Type B pancreatic cell (in vitro differentiated cells): ENCODE results near the gene OSBPL2. TPM values are rescaled to one million over a fixed set of nuclear protein-coding genes. Genes with fewer than 3 reads are reported as not detected.

ENCODE experiments used
- DNase-seq: peaks from one replicate; pipeline ENCODE4 v3.0.0; 2021; ENCODE audit warnings: mixed read lengths; ENCODE audit not compliant: unreplicated experiment; ENCODE audit errors: extremely low spot score
- H3K27ac Mint-ChIP-seq: 2 replicates; pipeline ENCODE4 v1.8.0; 2021; ENCODE audit warnings: mild to moderate bottlenecking, mixed read lengths
- H3K27me3 Mint-ChIP-seq: 2 replicates; pipeline ENCODE4 v1.8.0; 2021; ENCODE audit warnings: mixed read lengths
- H3K36me3 Mint-ChIP-seq: 2 replicates; pipeline ENCODE4 v1.8.0; 2021; ENCODE audit warnings: mixed read lengths
- H3K4me1 Mint-ChIP-seq: one replicate; pipeline ENCODE4 v1.8.0; 2021; ENCODE audit warnings: mixed read lengths; ENCODE audit not compliant: unreplicated experiment
- H3K4me3 Mint-ChIP-seq: 2 replicates; pipeline ENCODE4 v1.8.0; 2021; ENCODE audit warnings: mild to moderate bottlenecking, mixed read lengths
- H3K9me3 Mint-ChIP-seq: 2 replicates; pipeline ENCODE4 v1.8.0; 2021; ENCODE audit warnings: mixed read lengths
- CTCF ChIP-seq: fragments of 200-600 bp; sonication (generic); conservative IDR thresholded peaks from 2 replicates; pipeline ENCODE4 v1.5.0; 2021; ENCODE audit warnings: antibody characterized with exemption, mild to moderate bottlenecking
- total RNA-seq: library from RNA; stranded (reverse); gene quantifications from 2 replicates; pipeline ENCODE4 v1.2.1, GENCODE V29; 2021; ENCODE audit warnings: low replicate concordance

The OSBPL2 gene
- total RNA-seq, 1 donor from 2014 or later: 43.7 TPM

GRCh38 chr20:62281161-62281933, 43.0 kb downstream of the OSBPL2 start:
- H3K9me3 Mint-ChIP-seq: no peaks in the 10 kb centered on the region
- H3K4me3 Mint-ChIP-seq: no peak overlapping the region
- H3K4me1 Mint-ChIP-seq: no peaks in the 10 kb centered on the region
- H3K36me3 Mint-ChIP-seq: peaks cover 7% of the 10 kb centered on the region
- TF ChIP-seq CTCF: no peak
- no peak for DNase-seq
- no peaks in the 10 kb centered on the region for H3K27me3 Mint-ChIP-seq
- no peak overlapping the region for H3K27ac Mint-ChIP-seq

- no peaks in the 10 kb centered on the region for H3K9me3 Mint-ChIP-seq
- no peaks in the 10 kb centered on the region for H3K4me1 Mint-ChIP-seq
- H3K27ac Mint-ChIP-seq: no peak overlapping the region
- TF ChIP-seq CTCF: no peak
- no peak for DNase-seq
- H3K36me3 Mint-ChIP-seq: peaks cover 7% of the 10 kb centered on the region
- no peak overlapping the region for H3K4me3 Mint-ChIP-seq
- H3K27me3 Mint-ChIP-seq: no peaks in the 10 kb centered on the region
Observed at GRCh38 chr20:62282103-62282502, 43.8 kb downstream of the OSBPL2 start.

- DNase-seq: no peak
- no peaks in the 10 kb centered on the region for H3K4me1 Mint-ChIP-seq
- H3K36me3 Mint-ChIP-seq: peaks cover 7% of the 10 kb centered on the region
- H3K27ac Mint-ChIP-seq: no peak overlapping the region
- no peaks in the 10 kb centered on the region for H3K9me3 Mint-ChIP-seq
- no peaks in the 10 kb centered on the region for H3K27me3 Mint-ChIP-seq
- no peak overlapping the region for H3K4me3 Mint-ChIP-seq
- TF ChIP-seq CTCF: no peak
Observed at GRCh38 chr20:62282877-62283503, 44.7 kb downstream of the OSBPL2 start.

GRCh38 chr20:62284448-62284847, 46.1 kb downstream of the OSBPL2 start:
- Mint-ChIP-seq H3K4me1 (no peaks in the 10 kb centered on the region), H3K27me3 (no peaks in the 10 kb centered on the region), H3K4me3 (no peak overlapping the region), H3K27ac (no peak overlapping the region), H3K36me3 (peaks cover 7% of the 10 kb centered on the region), H3K9me3 (no peaks in the 10 kb centered on the region)
- DNase-seq: no peak
- TF ChIP-seq CTCF: no peak

- no peak for TF ChIP-seq CTCF
- DNase-seq: no peak
- Mint-ChIP-seq H3K4me3 (no peak overlapping the region), H3K9me3 (no peaks in the 10 kb centered on the region), H3K27ac (no peak overlapping the region), H3K27me3 (no peaks in the 10 kb centered on the region), H3K4me1 (no peaks in the 10 kb centered on the region), H3K36me3 (peaks cover 7% of the 10 kb centered on the region)
Observed at GRCh38 chr20:62285151-62285550, 46.8 kb downstream of the OSBPL2 start.
